ENCODE results near the gene ITGA8. TPM values are rescaled to one million over a fixed set of nuclear protein-coding genes. Genes with fewer than 3 reads are reported as not detected.

ITGA8 gene
- total RNA-seq, 1 donor from 2014 or later = 15.5 TPM

DNA sequence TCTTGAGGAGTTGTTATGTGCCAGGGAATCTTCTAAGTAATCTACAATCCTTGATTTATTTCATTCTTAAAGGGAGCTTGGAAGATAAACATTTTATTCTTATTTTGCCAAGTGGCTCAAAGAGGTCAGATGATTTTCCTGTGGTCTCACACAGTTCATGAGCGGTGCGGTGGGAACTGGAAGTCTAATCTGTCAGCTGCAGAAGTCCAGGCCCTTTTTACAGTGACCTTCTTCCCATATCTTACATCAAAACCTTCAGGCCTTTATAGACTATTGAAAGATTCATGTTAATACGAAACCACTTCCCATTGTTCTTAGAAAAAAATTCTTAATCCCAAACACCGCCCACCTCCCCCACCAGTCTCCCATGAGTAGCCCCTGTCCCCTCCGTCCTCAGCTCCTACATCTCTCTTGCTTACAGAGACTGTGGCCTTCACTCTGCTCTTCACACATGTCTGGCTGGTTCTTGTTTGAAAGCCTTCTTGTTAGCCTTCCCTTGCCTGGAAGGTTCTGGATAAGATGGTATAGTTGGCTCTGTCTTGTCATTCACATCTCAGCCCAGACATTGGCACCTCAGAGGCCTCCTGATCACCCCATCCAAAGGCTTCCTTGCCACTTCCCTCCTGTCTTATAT is 61.5 kb downstream of the ITGA8 start:
- no peak overlapping the region for H3K27ac ChIP-seq
- TF ChIP-seq POLR2A (IDR thresholded peaks at IDR 0.05) (no peak), POLR2AphosphoS5 (IDR thresholded peaks at IDR 0.05; ENCODE audit: insufficient read depth in 1 of 2, low read depth in 1 of 2) (no peak)
- TF ChIP-seq, protein P1, sequence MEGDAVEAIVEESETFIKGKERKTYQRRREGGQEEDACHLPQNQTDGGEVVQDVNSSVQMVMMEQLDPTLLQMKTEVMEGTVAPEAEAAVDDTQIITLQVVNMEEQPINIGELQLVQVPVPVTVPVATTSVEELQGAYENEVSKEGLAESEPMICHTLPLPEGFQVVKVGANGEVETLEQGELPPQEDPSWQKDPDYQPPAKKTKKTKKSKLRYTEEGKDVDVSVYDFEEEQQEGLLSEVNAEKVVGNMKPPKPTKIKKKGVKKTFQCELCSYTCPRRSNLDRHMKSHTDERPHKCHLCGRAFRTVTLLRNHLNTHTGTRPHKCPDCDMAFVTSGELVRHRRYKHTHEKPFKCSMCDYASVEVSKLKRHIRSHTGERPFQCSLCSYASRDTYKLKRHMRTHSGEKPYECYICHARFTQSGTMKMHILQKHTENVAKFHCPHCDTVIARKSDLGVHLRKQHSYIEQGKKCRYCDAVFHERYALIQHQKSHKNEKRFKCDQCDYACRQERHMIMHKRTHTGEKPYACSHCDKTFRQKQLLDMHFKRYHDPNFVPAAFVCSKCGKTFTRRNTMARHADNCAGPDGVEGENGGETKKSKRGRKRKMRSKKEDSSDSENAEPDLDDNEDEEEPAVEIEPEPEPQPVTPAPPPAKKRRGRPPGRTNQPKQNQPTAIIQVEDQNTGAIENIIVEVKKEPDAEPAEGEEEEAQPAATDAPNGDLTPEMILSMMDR (IDR thresholded peaks at IDR 0.05) = no peak
- no peak overlapping the region for H3K4me3 ChIP-seq
- H3K9me3 ChIP-seq = no peaks in the 10 kb centered on the region
- no peaks in the 10 kb centered on the region for H3K36me3 ChIP-seq
- intact Hi-C loops (cut with DNase I) = no loop called here
- H3K27me3 ChIP-seq = no peaks in the 10 kb centered on the region
- DNase-seq (ENCODE audit: extremely low spot score in 2 of 2) = no peak
- H3K4me1 ChIP-seq = no peaks in the 10 kb centered on the region

DNA sequence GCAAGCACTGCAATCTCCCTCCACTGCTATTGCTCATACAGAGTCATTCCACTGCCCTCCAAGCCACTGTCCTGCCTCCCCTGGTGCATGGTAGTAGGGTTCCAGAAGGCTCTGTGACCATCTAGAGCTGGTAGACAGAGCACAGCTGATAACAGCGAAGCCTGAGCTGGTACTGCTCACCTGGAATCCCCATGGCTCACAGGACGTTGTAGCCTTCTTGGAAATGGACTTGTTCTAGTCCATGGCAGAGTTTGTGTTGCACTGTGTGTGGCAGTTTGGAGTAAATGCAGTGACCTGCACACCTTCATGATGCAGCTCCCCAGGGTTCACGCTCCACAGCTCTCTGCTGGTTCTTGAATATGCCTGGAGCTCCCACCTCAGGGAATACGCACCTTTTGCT is 67.0 kb downstream of the ITGA8 start:
- TF ChIP-seq, protein P1 (IDR thresholded peaks at IDR 0.05) = no peak
- TF ChIP-seq POLR2A (IDR thresholded peaks at IDR 0.05) = no peak
- no peak for TF ChIP-seq POLR2AphosphoS5 (IDR thresholded peaks at IDR 0.05; ENCODE audit: insufficient read depth in 1 of 2, low read depth in 1 of 2)
- Histone ChIP-seq H3K4me1 (no peaks in the 10 kb centered on the region), H3K4me3 (no peak overlapping the region), H3K27me3 (no peaks in the 10 kb centered on the region), H3K36me3 (no peaks in the 10 kb centered on the region), H3K9me3 (no peaks in the 10 kb centered on the region), H3K27ac (no peak overlapping the region)
- intact Hi-C loops (cut with DNase I) = no loop called here
- DNase-seq (ENCODE audit: extremely low spot score in 2 of 2) = no peak

DNA sequence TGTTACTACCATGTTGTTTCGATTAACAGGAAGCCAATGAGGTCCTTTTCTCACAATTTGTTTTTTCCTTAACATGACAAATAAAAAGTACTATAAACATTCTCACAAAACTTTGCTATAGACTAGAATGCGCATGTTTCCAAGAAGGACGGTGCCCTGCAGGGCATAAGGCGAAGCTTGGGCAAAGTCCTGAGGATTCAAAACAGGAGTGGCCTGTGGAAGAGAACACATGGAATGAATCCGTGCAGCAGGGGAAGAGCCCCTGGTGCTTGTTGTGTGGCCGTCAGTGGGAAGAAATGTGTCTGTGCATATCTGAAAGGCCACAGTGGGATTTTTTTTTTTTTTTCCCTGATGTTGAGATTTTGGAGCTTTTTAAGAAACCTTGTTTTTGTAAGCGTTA is 67.6 kb downstream of the ITGA8 start:
- no peak overlapping the region for H3K4me3 ChIP-seq
- no peaks in the 10 kb centered on the region for H3K27me3 ChIP-seq
- H3K4me1 ChIP-seq = no peaks in the 10 kb centered on the region
- no peaks in the 10 kb centered on the region for H3K36me3 ChIP-seq
- intact Hi-C loops (cut with DNase I) = no loop called here
- no peaks in the 10 kb centered on the region for H3K9me3 ChIP-seq
- TF ChIP-seq POLR2AphosphoS5 (IDR thresholded peaks at IDR 0.05; ENCODE audit: insufficient read depth in 1 of 2, low read depth in 1 of 2) (no peak), POLR2A (IDR thresholded peaks at IDR 0.05) (no peak)
- TF ChIP-seq, protein P1 (IDR thresholded peaks at IDR 0.05) = no peak
- H3K27ac ChIP-seq = no peak overlapping the region
- DNase-seq (ENCODE audit: extremely low spot score in 2 of 2) = no peak

DNA sequence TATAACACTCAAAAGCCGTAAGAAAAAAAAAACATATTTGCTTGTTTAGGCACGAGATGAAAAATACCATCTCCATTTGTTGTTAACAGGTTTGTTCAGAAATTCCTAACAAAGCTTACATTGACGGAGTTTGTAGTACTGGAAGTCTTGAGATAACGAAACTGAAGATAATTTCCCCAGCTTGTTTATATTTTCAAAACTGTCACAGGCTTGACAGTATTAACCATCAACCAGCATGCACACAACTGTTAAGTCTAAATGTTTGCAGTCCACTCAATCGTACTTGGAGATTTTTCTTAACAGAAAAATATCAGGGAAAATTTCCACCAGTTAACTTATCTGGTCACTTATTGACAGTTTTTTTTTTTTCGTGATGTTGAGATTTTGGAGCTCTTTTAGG is 68.5 kb downstream of the ITGA8 start:
- Histone ChIP-seq H3K4me1 (no peaks in the 10 kb centered on the region), H3K27ac (no peak overlapping the region), H3K9me3 (no peaks in the 10 kb centered on the region), H3K27me3 (no peaks in the 10 kb centered on the region), H3K4me3 (no peak overlapping the region), H3K36me3 (no peaks in the 10 kb centered on the region)
- DNase-seq (ENCODE audit: extremely low spot score in 2 of 2) = no peak
- TF ChIP-seq, protein P1 (IDR thresholded peaks at IDR 0.05) = no peak
- TF ChIP-seq POLR2AphosphoS5 (IDR thresholded peaks at IDR 0.05; ENCODE audit: insufficient read depth in 1 of 2, low read depth in 1 of 2) (no peak), POLR2A (IDR thresholded peaks at IDR 0.05) (no peak)
- intact Hi-C loops (cut with DNase I) = no loop called here

GRCh38 chr10:15642095-15642494 is 77.6 kb downstream of the ITGA8 start:
- no peak overlapping the region for H3K4me3 ChIP-seq
- DNase-seq (ENCODE audit: extremely low spot score in 2 of 2) = no peak
- no peak for TF ChIP-seq POLR2A (IDR thresholded peaks at IDR 0.05)
- TF ChIP-seq POLR2AphosphoS5 (IDR thresholded peaks at IDR 0.05; ENCODE audit: insufficient read depth in 1 of 2, low read depth in 1 of 2) = no peak
- TF ChIP-seq, protein P1 (IDR thresholded peaks at IDR 0.05) = no peak
- no peaks in the 10 kb centered on the region for H3K4me1 ChIP-seq
- H3K36me3 ChIP-seq = no peaks in the 10 kb centered on the region
- no peaks in the 10 kb centered on the region for H3K9me3 ChIP-seq
- H3K27ac ChIP-seq = no peak overlapping the region
- no peaks in the 10 kb centered on the region for H3K27me3 ChIP-seq
- intact Hi-C loops (cut with DNase I) = no loop called here
